GM23338 (cell line): ENCODE measurements around the gene F8. TPM values are rescaled to one million over a fixed set of nuclear protein-coding genes. Genes with fewer than 3 reads are reported as not detected.
"Not testable (repeated sequence)": the region's sequence is repeated elsewhere in the genome, so short reads cannot be mapped to it uniquely, and the experiment has no call there.

Experiments used
- ATAC-seq: fragments of 200-7000 bp; cut with Tn5 transposase; 3 replicates; pipeline ENCODE4 v1.9.1; 2020
- DNase-seq: peaks from one replicate; pipeline ENCODE4 v3.0.0-alpha.2; 2015; ENCODE audit warnings: low spot score
- H2AFZ ChIP-seq: fragments of 200-600 bp; sonication (generic); 2 replicates; pipeline ENCODE4 v1.8.0; 2016; ENCODE audit warnings: antibody characterized with exemption, mild to moderate bottlenecking, moderate library complexity
- H3F3A ChIP-seq: fragments of 200-600 bp; sonication (generic); replicated peaks from 2 replicates; pipeline ENCODE4 v1.8.0; 2017; ENCODE audit warnings: antibody characterized with exemption, mixed run types, low read depth
- H3K27ac ChIP-seq: fragments of 200-600 bp; sonication (generic); 2 replicates; pipeline ENCODE4 v1.6.1; 2016; ENCODE audit warnings: low read depth
- H3K27me3 ChIP-seq: fragments of 200-600 bp; sonication (generic); 2 replicates; pipeline ENCODE4 v1.8.0; 2016; ENCODE audit warnings: mild to moderate bottlenecking, mixed run types, moderate library complexity; ENCODE audit not compliant: insufficient read depth
- H3K36me3 ChIP-seq: fragments of 200-600 bp; sonication (generic); 2 replicates; pipeline ENCODE4 v1.8.0; 2016; ENCODE audit warnings: mild to moderate bottlenecking; ENCODE audit not compliant: insufficient read depth
- H3K4me1 ChIP-seq: fragments of 200-600 bp; sonication (generic); 2 replicates; pipeline ENCODE4 v1.8.0; 2016; ENCODE audit warnings: mild to moderate bottlenecking, moderate library complexity; ENCODE audit not compliant: insufficient read depth
- H3K4me2 ChIP-seq: fragments of 200-600 bp; sonication (generic); 2 replicates; pipeline ENCODE4 v1.7.1; 2017; ENCODE audit warnings: mixed run types
- H3K4me3 ChIP-seq: fragments of 200-600 bp; sonication (generic); 2 replicates; pipeline ENCODE4 v1.6.1; 2016; ENCODE audit warnings: mixed run types
- H3K79me2 ChIP-seq: fragments of 200-600 bp; sonication (generic); replicated peaks from 2 replicates; pipeline ENCODE4 v1.8.0; 2017; ENCODE audit warnings: mild to moderate bottlenecking; ENCODE audit not compliant: insufficient read depth
- H3K9me2 ChIP-seq: fragments of 200-600 bp; sonication (generic); 2 replicates; pipeline ENCODE4 v1.8.0; 2017; ENCODE audit not compliant: insufficient read depth
- H4K20me1 ChIP-seq: fragments of 200-600 bp; sonication (generic); replicated peaks from 2 replicates; pipeline ENCODE4 v1.8.0; 2017; ENCODE audit warnings: mild to moderate bottlenecking; ENCODE audit not compliant: insufficient read depth
- H3K27ac Mint-ChIP-seq: 2 replicates; pipeline ENCODE4 v1.8.0; 2020; ENCODE audit warnings: inconsistent platforms, mild to moderate bottlenecking, moderate library complexity, mixed read lengths
- H3K27me3 Mint-ChIP-seq: 3 replicates; pipeline ENCODE4 v1.8.0; 2022; ENCODE audit warnings: low read depth, mild to moderate bottlenecking, moderate library complexity, mixed read lengths, inconsistent platforms; ENCODE audit not compliant: insufficient read depth, poor library complexity
- H3K36me3 Mint-ChIP-seq: 3 replicates; pipeline ENCODE4 v1.8.0; 2021; ENCODE audit warnings: low read depth, mild to moderate bottlenecking, inconsistent platforms, moderate library complexity, mixed read lengths
- H3K4me1 Mint-ChIP-seq: 3 replicates; pipeline ENCODE4 v1.8.0; 2020; ENCODE audit warnings: mild to moderate bottlenecking, inconsistent platforms, mixed read lengths
- H3K4me3 Mint-ChIP-seq: 3 replicates; pipeline ENCODE4 v1.8.0; 2021; ENCODE audit warnings: moderate library complexity, mild to moderate bottlenecking, inconsistent platforms, mixed read lengths
- H3K9me3 Mint-ChIP-seq: 3 replicates; pipeline ENCODE4 v1.8.0; 2020; ENCODE audit warnings: moderate library complexity, mild to moderate bottlenecking, inconsistent platforms, mixed read lengths
- EZH2phosphoT487 ChIP-seq: fragments of 200-600 bp; sonication (generic); IDR thresholded peaks from one replicate; pipeline ENCODE4 v1.8.1; 2018; ENCODE audit warnings: antibody characterized with exemption; ENCODE audit not compliant: unreplicated experiment
- NANOG ChIP-seq: IDR thresholded peaks from 2 replicates; pipeline ENCODE4 v1.6.1; 2016; ENCODE audit warnings: antibody characterized with exemption, borderline replicate concordance
- POLR2AphosphoS5 ChIP-seq: IDR thresholded peaks from 2 replicates; pipeline ENCODE4 v1.6.1; 2016; ENCODE audit warnings: antibody characterized with exemption, low read depth
- STAT1 ChIP-seq: IDR thresholded peaks from one replicate; pipeline ENCODE4 v1.6.1; 2016; ENCODE audit warnings: antibody characterized with exemption; ENCODE audit not compliant: unreplicated experiment
- polyA plus RNA-seq: library from polyadenylated mRNA; unstranded; fragments of >200 nt; fragmentation: Nextera tagmentation; extraction: Ambion mirVana; gene quantifications from 2 replicates; pipeline ENCODE4 v1.2.1, GENCODE V29; 2016
- total RNA-seq: library from RNA; depleted of rRNA; stranded (reverse); fragments of >200 nt; shearing (Covaris generic); gene quantifications from 2 replicates; pipeline ENCODE4 v1.2.3, GENCODE V29; 2014
- TF ChIP-seq, protein P1 (sequence below), 2 experiments: fragments of 200-600 bp in 1 of 2; sonication (generic) in 1 of 2; conservative IDR thresholded peaks; 2 replicates each; pipeline versions ENCODE4 v1.5.1 to v1.6.1; 2016 to 2017; ENCODE audit warnings: antibody characterized with exemption in 2 of 2, low read depth in 2 of 2, mild to moderate bottlenecking in 2 of 2, moderate library complexity in 1 of 2
- TF ChIP-seq, protein P2 (sequence below): fragments of 250-450 bp; sonication (Bioruptor Pico); IDR thresholded peaks from 2 replicates; pipeline ENCODE4 v1.5.0; 2020; ENCODE audit warnings: mild to moderate bottlenecking, moderate library complexity

Gene F8
- total and polyA plus RNA-seq, 2 experiments from 2014 or later = 0.70 to 1.8 TPM

DNA sequence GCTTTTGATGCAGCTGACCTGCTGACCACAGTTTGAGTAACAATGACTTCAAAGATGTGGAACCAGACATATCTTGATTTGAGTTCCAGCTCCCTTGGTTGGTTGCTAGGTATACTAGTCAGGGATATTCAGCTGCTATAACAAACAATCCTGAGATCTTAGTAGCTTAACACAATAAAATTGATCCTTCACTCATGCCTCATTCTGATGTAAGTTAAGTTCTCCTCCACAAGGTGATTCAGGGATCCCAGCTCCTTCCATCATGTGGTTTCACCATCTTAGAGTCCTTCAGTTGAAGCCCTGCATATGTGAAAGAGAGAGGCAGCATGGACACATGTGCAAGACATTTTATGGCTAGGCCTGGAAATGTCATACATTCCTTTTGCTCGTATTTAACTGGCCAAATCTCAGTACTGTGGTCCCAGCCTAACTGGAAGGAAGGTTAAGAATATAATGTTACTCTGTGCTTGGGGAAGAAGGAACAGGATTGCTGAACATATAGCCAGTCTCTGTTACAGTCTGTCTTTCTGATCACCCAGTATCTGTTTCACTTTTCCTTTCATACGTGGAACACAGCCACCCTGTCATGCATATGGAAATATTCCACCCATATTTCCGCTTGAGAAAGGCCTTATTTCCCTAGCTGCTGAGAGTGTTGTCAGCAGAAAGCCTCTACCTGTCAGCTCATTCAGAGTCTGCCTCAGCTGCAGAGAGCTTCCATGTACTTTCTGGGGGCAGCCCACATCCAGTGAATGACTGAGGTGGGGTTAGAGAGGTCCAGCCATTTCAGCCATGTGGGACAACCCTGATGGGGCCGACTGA is 195.1 kb downstream of the F8 start:
- Mint-ChIP-seq H3K36me3 (no peaks in the 10 kb centered on the region; the same call in 2 of the 3 replicates), H3K4me3 (no peak overlapping the region), H3K9me3 (no peaks in the 10 kb centered on the region), H3K4me1 (peaks cover 8% of the 10 kb centered on the region), H3K27ac (no peak overlapping the region), H3K27me3 (peaks cover 4% of the 10 kb centered on the region)
- no peaks in the 10 kb centered on the region for H3K9me2 ChIP-seq
- no peak overlapping the region for H3K4me3 ChIP-seq
- H3K36me3 ChIP-seq = no peaks in the 10 kb centered on the region
- no peak for TF ChIP-seq NANOG
- TF ChIP-seq, protein P1, sequence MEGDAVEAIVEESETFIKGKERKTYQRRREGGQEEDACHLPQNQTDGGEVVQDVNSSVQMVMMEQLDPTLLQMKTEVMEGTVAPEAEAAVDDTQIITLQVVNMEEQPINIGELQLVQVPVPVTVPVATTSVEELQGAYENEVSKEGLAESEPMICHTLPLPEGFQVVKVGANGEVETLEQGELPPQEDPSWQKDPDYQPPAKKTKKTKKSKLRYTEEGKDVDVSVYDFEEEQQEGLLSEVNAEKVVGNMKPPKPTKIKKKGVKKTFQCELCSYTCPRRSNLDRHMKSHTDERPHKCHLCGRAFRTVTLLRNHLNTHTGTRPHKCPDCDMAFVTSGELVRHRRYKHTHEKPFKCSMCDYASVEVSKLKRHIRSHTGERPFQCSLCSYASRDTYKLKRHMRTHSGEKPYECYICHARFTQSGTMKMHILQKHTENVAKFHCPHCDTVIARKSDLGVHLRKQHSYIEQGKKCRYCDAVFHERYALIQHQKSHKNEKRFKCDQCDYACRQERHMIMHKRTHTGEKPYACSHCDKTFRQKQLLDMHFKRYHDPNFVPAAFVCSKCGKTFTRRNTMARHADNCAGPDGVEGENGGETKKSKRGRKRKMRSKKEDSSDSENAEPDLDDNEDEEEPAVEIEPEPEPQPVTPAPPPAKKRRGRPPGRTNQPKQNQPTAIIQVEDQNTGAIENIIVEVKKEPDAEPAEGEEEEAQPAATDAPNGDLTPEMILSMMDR (conservative IDR thresholded peaks at IDR 0.05; ENCODE audit: low read depth in 2 of 2) = no peak
- TF ChIP-seq EZH2phosphoT487 = no peak
- no peak for TF ChIP-seq STAT1
- H4K20me1 ChIP-seq = no peaks in the 10 kb centered on the region
- no peaks in the 10 kb centered on the region for H3K79me2 ChIP-seq
- no peak overlapping the region for H2AFZ ChIP-seq
- H3K4me2 ChIP-seq = no peak overlapping the region
- no peak overlapping the region for H3K27ac ChIP-seq
- peaks cover 2% of the 10 kb centered on the region; the same call in 1 of the 2 replicates for H3K4me1 ChIP-seq
- H3K27me3 ChIP-seq = no peaks in the 10 kb centered on the region
- no peaks in the 10 kb centered on the region for H3F3A ChIP-seq
- ATAC-seq (no peak), DNase-seq (no peak)

DNA sequence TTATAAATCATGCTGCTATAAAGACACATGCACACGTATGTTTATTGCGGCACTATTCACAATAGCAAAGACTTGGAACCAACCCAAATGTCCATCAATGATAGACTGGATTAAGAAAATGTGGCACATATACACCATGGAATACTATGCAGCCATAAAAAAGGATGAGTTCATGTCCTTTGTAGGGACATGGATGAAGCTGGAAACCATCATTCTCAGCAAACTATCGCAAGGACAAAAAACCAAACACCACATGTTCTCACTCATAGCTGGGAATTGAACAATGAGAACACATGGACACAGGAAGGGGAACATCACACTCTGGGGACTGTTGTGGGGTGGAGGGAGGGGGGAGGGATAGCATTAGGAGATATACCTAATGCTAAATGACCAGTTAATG is 196.9 kb downstream of the F8 start:
- H4K20me1 ChIP-seq, H3K4me2 ChIP-seq, H3K9me3 Mint-ChIP-seq, H3K27ac ChIP-seq, H3K27ac Mint-ChIP-seq, H3K4me3 Mint-ChIP-seq, H3K36me3 ChIP-seq, H3K9me2 ChIP-seq, DNase-seq, H3K4me1 ChIP-seq, H2AFZ ChIP-seq, H3K27me3 Mint-ChIP-seq, H3K4me3 ChIP-seq, H3K79me2 ChIP-seq, ATAC-seq, H3K36me3 Mint-ChIP-seq, H3F3A ChIP-seq, H3K27me3 ChIP-seq: not testable (repeated sequence)
- peaks cover 25% of the 10 kb centered on the region for H3K4me1 Mint-ChIP-seq

DNA sequence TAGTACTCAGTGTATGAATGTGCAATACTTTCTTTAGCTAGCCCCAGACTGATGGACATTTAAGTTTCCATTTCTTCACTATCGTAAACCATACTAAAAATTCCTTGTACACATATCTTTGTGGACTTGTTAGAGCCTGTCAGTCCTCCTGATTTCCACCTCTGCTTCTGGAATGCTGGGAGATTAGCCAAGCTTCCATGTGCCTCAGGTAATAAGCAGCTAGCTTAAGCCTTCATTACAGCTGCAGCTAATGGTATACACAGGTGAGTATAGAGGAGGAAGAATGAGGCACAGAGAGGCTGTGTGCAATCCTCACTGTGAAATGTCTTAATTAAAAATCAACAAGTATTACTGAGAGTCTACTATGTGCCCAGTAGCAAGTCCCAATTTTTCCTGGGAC is 197.9 kb downstream of the F8 start:
- H3K9me2 ChIP-seq = no peaks in the 10 kb centered on the region
- peaks cover 30% of the 10 kb centered on the region for H3K4me1 Mint-ChIP-seq
- no peaks in the 10 kb centered on the region for H4K20me1 ChIP-seq
- H3K27ac Mint-ChIP-seq = no peak overlapping the region
- DNase-seq (no peak), ATAC-seq (no peak)
- no peaks in the 10 kb centered on the region for H3K79me2 ChIP-seq
- H3K4me2 ChIP-seq = no peak overlapping the region
- H3K4me3 Mint-ChIP-seq = no peak overlapping the region
- H3K27me3 ChIP-seq = no peaks in the 10 kb centered on the region
- H3K27me3 Mint-ChIP-seq = peaks cover 4% of the 10 kb centered on the region
- no peaks in the 10 kb centered on the region for H3K9me3 Mint-ChIP-seq
- no peak overlapping the region for H3K4me3 ChIP-seq
- peaks cover 6% of the 10 kb centered on the region; the same call in 1 of the 2 replicates for H3K4me1 ChIP-seq
- 0 out of 2 replicates have a peak, but pooled peaks cover 4% of the 10 kb centered on the region for H3F3A ChIP-seq
- no peak overlapping the region for H2AFZ ChIP-seq
- H3K36me3 Mint-ChIP-seq = peaks cover 3% of the 10 kb centered on the region; the same call in 2 of the 3 replicates
- no peak overlapping the region for H3K27ac ChIP-seq
- H3K36me3 ChIP-seq = no peaks in the 10 kb centered on the region
- TF ChIP-seq, protein P2, sequence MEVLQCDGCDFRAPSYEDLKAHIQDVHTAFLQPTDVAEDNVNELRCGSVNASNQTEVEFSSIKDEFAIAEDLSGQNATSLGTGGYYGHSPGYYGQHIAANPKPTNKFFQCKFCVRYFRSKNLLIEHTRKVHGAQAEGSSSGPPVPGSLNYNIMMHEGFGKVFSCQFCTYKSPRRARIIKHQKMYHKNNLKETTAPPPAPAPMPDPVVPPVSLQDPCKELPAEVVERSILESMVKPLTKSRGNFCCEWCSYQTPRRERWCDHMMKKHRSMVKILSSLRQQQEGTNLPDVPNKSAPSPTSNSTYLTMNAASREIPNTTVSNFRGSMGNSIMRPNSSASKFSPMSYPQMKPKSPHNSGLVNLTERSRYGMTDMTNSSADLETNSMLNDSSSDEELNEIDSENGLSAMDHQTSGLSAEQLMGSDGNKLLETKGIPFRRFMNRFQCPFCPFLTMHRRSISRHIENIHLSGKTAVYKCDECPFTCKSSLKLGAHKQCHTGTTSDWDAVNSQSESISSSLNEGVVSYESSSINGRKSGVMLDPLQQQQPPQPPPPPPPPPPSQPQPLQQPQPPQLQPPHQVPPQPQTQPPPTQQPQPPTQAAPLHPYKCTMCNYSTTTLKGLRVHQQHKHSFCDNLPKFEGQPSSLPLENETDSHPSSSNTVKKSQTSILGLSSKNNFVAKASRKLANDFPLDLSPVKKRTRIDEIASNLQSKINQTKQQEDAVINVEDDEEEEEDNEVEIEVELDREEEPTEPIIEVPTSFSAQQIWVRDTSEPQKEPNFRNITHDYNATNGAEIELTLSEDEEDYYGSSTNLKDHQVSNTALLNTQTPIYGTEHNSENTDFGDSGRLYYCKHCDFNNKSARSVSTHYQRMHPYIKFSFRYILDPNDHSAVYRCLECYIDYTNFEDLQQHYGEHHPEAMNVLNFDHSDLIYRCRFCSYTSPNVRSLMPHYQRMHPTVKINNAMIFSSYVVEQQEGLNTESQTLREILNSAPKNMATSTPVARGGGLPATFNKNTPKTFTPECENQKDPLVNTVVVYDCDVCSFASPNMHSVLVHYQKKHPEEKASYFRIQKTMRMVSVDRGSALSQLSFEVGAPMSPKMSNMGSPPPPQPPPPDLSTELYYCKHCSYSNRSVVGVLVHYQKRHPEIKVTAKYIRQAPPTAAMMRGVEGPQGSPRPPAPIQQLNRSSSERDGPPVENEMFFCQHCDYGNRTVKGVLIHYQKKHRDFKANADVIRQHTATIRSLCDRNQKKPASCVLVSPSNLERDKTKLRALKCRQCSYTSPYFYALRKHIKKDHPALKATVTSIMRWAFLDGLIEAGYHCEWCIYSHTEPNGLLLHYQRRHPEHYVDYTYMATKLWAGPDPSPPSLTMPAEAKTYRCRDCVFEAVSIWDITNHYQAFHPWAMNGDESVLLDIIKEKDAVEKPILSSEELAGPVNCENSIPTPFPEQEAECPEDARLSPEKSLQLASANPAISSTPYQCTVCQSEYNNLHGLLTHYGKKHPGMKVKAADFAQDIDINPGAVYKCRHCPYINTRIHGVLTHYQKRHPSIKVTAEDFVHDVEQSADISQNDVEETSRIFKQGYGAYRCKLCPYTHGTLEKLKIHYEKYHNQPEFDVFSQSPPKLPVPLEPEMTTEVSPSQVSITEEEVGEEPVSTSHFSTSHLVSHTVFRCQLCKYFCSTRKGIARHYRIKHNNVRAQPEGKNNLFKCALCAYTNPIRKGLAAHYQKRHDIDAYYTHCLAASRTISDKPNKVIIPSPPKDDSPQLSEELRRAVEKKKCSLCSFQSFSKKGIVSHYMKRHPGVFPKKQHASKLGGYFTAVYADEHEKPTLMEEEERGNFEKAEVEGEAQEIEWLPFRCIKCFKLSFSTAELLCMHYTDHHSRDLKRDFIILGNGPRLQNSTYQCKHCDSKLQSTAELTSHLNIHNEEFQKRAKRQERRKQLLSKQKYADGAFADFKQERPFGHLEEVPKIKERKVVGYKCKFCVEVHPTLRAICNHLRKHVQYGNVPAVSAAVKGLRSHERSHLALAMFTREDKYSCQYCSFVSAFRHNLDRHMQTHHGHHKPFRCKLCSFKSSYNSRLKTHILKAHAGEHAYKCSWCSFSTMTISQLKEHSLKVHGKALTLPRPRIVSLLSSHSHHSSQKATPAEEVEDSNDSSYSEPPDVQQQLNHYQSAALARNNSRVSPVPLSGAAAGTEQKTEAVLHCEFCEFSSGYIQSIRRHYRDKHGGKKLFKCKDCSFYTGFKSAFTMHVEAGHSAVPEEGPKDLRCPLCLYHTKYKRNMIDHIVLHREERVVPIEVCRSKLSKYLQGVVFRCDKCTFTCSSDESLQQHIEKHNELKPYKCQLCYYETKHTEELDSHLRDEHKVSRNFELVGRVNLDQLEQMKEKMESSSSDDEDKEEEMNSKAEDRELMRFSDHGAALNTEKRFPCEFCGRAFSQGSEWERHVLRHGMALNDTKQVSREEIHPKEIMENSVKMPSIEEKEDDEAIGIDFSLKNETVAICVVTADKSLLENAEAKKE (CRISPR knock-in tag) = no peak
- TF ChIP-seq POLR2AphosphoS5 (no peak), NANOG (no peak)
